HG02884 (cell line): ENCODE data around the gene MEGF9.
"Not testable (repeated sequence)": the region's sequence is repeated elsewhere in the genome, so short reads cannot be mapped to it uniquely, and the experiment has no call there.

Experiments used
- ATAC-seq: cut with Tn5 transposase; IDR thresholded peaks from one replicate; pipeline ENCODE4 v1.9.1; 2021; ENCODE audit warnings: mild to moderate bottlenecking, moderate library complexity; ENCODE audit not compliant: unreplicated experiment

Gene MEGF9

DNA sequence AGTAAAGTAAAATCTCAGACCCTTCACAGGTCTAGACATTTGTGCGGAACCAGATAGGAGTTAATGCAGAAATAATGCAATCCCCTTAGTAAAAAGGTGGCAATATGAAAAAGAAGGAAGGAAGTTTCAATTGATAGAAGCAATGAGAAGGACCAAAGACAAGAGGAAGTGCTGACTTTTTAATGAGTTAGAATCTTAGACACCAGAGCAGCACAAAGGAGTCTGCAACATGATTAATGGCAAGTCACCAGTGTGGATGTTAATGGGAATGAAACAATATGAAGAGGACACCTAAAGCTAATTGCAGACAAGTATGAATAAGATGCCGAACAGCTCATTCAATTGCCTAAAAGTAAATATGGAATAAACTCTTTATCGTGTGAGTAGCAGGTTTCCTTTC lies 50.9 kb downstream of the MEGF9 start:
- ATAC-seq: no peak

DNA sequence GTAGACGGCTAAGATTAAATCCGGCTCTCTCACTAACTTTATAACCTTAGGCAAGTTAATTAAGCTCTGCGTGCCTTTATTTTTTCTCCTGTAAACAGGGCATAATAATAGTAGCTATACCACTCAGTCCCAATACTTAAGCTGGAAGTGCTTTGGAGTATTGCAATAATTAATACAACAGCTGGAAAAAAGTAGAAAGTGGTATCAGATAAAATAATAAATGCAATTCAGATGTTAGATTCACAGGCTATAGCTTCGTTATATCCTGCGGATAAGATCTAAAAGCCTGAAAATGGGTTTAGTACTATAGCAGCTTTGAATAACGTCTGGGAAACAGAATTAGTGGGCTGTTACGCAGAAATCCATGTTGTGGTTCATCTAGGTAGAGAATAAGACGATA lies 51.8 kb downstream of the MEGF9 start:
- ATAC-seq: no peak

DNA sequence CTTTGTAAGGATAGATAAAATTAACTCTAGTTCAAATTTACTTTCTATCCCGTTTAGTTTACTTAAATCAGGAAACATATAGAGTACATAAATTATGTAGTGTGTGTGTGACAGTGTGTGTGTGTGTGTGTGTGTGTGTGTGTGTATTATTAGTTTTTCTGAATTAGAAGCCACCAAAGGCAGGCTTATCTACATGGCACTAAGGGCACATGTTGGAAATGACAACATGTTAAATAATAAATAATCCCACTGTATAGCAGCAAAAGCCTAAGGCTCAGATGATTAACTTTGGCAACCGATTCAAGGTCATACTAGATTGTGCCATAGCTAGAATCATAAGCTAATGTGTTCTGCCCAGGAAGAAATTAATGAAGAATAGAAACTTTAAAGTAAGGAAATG lies 54.6 kb downstream of the MEGF9 start:
- no peak for ATAC-seq

DNA sequence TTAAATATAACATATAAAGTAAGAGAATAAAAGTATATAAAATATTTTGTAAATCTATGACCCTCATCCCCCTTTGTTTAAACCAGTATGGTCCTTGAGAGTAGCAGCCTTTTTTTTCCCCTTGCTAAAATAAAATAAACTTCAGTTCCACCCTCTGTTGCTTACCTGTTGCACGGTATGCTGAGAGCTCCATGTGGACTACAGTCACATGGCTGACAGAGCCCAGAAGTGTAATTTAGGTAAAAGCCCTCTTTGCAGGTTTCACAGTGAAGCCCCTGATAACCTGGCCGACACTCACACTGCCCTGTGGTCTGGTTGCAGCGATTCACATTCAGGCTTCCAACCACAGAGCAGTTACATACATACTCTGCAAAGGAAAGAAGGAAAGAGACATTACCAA lies 55.1 kb downstream of the MEGF9 start:
- no peak for ATAC-seq

DNA sequence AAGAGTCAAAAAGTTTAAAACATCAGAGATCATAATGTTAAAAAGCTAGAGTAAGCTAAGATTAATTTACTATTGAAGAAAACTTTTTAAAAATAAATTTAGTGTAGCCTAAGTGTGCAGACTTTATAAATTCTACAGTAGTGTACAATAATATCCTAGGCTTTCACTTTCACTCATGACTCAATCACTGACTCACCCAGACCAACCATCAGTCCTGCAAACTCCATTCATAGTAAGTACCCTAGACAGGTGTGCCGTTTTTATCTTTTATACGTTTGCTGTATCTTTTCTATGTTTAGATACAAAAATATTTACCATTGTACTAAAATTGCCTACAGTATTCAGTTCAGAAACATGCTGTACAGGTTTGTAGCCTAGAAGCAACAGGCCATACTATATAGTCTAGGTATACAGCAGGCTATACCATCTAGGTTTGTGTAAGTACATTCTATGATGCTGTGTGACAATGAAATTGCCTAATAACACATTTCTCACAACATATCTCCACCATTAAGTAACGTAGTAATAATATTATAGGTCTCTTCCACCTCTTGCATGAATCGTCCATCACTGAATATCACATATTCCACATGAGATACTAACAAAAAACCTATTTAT lies 59.2 kb downstream of the MEGF9 start:
- peak; percentile 87 for ATAC-seq

DNA sequence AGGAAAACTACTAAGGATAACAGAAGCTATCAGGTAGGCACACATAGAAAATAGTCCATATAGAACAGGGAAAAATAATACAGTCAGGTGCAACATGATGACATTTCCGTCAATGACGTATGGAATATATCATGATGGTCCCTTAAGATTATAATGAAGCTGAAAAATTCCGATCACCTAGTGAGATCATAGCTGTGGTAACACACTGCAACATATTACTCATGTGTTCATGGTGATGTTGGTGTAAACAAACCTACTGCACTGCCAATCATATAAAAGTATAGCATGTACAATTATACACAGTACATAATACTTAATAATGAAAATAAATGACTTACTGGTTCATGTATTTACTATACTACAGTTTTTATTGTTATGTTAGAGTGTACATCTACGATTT lies 60.0 kb downstream of the MEGF9 start:
- no peak for ATAC-seq

DNA sequence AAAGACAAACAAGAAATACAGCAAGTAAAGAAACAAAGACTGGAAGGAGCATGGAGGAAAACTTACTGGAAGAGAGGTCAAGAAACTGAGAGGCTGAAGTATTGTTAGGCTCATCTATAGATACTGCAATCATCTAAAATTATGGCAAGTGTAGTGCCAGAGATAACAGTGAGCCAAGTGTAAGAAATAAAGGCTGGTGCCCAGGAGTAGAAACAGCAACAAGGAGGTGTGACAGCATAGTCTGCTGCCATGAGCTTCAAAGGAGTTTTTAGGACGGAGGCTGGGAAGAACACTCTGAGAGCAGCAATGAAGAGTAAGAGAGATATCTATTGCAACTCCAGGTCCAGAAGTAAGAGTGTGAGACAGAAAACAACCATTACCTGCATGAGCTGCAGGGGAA lies 60.5 kb downstream of the MEGF9 start:
- no peak for ATAC-seq

DNA sequence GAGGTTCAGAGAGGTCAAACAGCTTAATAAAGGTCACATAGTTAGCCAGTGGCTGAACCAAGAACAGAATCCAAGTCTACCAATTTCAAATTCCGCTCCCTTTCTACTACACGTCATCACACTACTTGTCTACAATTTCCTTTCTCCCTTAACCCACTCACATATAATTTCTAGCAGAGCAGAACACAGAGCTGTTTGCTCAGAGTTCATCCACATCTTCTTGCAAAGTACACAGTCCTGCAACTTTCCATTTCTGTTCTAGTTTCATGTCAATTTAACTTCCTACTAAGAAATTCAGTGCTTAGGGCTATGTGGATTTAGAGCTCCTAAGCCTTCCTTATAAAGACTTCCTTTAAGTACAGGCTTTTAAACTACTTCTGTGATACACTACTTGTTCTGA lies 61.3 kb downstream of the MEGF9 start:
- ATAC-seq: no peak

DNA sequence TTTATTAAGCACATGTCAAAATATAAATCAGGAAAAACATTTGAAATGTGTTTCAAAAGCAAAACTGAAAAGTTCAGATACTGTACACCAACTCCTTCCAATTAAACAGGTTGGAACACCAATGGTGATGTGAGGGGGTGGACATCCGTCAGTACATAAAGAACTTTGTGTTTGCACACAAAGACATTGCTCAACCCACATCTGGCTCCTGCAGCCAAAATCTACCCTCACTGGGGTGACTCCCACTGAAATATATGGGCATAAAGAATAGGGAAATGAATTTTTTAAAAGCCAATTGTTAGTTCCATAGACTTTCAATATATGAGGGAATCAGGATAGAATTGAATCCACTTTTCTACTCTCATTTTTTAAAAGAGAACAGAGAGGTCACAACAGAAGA lies 63.9 kb downstream of the MEGF9 start:
- no peak for ATAC-seq

DNA sequence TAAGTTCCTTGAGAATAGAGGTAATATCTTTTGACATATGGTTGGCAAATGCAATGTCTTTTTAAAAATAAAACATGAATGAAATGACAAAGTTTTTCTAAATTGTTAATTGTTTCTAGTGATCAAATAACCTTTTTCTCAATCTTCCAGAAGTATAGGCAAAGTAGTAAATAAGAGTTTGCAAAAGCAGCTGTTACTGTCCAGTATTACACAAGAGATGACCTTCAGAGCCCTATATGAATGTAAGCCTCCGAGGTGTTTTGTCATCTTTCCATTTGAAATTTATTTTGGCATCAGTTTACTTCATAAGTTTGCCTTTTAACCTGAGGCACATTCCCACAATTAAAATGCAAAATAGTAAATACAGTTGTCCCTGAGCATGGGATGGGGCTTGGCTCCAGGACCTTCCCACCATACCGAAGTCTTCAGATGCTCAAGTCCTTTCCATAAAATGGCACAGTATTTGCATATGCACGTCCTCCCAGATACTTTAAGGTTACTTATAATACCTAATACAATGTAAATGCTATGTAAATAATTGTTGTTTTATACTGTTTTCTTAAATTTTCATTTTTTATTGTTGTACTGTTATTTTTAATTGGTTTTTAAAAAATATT lies 65.6 kb downstream of the MEGF9 start:
- no peak for ATAC-seq

DNA sequence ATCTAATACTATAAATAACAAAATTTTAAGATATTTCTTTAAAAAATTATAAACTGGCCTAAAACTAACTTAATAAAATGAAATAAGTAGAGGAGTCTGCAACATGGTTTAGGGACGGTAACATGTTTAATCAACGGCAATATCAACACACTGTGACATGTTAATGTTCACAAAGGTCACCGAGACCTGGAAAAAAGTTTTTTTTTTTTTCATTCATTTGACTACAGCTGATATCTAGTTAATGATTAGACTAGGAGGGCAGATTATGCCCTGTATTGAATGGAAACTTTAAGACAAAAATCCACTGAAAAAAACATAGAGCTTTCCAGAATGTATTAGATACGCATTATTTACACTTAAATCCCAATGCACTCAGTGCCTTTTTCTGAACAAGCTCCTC lies 67.3 kb downstream of the MEGF9 start:
- no peak for ATAC-seq

DNA sequence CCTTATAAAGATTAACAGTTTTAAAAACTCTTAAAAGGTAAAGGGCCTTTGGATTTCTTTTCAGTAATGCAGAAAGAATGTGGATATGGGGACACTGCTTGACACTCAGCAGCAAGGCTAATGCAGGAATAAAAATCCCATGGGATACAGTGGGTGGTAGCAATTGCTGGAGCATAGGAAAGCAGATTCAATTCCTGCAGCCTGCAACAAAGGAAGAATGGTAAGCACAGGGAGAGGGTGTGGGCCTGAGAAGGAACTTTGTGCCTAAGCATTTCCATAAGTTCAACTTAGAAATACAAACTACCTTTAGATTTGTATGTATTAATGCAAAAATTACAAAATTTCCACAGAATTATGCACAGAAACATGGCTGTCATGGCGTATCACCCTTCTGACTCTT lies 68.5 kb downstream of the MEGF9 start:
- ATAC-seq: no peak

DNA sequence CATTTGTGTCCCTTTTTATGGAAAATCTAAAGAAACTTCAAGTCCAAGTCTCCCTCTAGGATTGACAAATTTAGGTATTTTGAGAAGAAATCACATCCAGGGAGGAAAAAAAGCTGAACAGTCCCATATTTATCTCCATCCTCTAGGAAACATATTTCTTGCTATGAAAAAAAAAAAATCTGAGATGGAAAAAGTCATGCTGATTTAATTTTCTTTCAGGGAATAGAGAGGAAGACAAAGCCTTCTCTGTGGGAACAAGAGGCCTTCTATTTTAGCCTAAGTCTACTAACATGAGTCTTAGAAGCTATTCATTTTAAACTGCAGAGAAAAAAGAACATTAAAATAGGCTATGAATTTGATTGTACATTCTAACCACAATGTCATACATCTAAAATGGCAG lies 71.2 kb downstream of the MEGF9 start:
- no peak for ATAC-seq

DNA sequence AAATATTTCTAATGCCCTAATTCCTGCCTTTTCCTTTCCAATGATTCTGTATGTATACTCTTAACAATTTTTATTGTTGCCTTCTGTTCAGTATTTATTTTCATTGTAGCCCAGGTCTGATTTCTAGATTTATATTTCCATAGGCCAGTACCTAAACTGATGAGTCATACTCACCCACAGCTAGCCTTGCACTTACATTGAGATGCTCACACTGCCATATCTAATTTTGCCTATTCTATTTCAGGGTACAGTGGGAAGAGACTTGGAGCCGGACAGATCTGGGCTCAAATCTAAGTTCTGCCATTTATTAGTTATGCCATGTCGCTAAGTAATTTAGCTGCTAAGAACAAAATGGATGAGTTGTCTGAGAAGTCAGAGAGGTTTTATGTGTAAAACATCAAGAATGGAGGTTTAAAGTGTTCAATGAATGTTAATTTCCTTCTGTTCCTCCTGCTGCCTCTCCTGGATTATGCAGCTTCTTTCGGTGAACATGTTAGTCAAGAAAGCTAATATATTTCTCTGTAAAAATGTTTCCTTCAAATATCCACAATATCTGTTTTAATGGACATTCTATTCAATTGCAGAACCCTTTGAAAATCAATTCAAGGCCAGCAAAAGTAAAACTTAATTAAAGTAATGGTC lies 72.0 kb downstream of the MEGF9 start:
- no peak for ATAC-seq

DNA sequence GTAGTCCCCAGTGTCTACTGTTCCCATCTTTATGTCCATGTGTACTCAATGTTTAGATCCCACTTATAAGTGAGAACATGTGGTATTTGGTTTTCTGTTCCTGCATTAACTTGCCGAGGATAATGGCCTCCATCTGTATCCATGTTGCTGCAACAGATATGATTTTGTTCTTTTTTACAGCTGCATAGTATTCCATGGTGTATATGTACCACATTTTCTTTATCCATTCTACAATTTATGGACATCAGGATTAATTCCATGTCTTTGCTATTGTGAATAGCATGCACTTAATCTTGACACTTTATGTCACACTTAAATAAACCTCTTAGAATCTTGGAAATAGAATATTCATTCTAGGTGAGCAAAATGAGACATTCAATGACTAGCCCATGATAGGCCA lies 73.4 kb downstream of the MEGF9 start:
- not testable (repeated sequence) for ATAC-seq

DNA sequence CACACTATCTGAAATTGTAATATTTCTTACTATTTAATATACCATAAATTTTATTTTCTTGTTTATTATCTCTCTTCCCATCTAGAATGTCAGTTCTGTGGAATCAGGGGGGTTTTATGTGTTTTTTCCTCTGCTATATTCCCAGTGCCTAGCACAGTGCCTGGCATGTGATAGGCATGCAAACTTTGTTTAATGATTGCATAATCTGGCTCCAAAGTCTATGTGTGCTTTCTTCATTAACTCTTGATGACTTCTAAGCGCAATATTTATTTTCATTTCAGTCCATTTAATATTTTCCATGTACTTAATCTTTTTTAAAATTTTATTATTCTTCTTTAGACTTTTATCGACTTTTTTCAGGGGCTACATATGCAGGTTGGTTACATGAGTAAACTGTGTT lies 73.9 kb downstream of the MEGF9 start:
- no peak for ATAC-seq

DNA sequence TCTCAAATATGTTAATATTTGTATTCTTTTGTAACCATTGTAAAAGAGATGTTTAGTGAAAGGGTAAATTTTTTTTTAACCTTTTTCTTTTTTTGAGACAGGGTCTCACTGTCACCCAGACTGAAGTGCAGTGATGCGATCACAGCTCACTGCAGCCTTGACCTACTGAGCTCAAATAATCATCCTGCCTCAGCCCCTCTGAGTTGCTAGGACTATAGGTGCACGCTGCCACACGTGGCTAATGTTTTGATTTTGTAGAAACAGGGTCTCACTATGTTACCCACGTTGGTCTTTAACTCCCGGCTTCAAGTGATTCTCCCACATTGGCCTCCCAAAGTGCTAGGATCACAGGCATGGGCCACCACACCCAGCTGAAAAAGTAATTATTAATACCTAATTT lies 76.4 kb downstream of the MEGF9 start:
- ATAC-seq: no peak

DNA sequence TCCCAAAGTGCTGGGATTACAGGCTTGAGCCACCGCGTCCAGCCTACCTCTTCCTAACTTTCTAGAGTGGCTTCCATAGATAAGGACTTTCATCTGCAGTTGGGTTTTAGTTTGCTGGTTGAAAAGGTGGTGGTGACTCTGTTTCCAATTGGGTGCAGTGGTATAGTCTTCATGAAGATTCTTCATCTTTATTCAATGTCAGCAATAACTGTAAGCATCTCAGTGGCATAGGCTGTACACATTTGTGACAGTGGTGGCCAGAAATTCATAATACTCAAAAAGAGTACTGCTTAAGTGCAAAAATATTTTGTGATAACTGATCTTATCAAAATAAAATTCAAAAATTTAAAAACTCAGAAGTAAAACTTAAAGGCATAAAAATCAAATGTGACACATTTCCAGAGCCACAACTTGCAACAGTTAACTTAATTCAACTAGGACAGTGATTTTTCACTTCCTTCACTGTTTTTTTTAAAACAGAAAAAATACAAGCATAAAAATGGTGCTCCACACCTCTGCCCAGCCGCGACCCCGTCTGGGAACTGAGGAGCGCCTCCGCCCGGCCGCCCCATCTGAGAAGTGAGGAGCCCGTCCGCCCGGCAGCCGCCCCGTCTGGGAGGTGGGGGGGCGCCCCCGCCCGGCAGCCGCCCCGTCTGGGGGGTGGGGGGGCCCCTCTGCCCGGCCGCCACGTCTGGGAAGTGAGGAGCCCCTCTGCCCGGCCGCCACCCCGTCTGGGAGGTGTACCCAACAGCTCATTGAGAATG lies 77.9 kb downstream of the MEGF9 start:
- ATAC-seq: no peak

DNA sequence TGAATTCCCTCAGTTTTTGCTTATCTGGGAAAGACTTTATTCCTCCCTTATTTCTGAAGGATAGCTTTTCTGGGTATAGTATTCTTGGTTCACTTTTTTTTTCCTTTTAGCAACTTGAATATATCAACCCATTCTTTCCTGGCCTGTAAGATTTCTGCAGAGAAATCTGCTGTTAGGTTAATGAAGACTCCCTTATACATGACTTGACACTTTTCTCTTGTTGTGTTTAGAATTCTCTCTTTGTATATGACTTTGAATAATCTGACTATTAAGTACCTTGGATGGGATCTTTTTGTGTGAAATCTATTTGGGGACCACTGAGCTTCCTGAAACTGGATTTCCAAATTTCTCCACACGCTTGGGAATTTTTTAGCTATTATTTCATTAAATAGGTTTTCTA lies 79.3 kb downstream of the MEGF9 start:
- ATAC-seq: no peak

DNA sequence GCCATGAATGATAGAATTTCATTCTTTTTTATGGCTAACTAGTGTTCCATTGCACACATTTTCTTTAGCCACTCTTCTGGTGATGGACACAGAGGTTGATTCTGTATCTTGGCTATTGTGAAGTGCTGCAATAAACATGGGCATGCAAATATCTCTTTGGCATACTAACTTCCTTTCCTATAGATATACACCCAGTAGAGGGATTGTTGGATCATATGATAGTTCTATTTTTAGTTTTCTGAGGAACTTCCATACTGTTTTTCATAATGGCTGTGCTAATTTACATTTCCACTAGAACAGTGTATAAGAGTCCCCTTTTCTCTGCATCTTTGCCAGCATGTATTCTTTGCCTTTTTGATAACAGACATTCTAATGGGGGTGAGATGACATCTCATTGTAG lies 83.9 kb downstream of the MEGF9 start:
- no peak for ATAC-seq

DNA sequence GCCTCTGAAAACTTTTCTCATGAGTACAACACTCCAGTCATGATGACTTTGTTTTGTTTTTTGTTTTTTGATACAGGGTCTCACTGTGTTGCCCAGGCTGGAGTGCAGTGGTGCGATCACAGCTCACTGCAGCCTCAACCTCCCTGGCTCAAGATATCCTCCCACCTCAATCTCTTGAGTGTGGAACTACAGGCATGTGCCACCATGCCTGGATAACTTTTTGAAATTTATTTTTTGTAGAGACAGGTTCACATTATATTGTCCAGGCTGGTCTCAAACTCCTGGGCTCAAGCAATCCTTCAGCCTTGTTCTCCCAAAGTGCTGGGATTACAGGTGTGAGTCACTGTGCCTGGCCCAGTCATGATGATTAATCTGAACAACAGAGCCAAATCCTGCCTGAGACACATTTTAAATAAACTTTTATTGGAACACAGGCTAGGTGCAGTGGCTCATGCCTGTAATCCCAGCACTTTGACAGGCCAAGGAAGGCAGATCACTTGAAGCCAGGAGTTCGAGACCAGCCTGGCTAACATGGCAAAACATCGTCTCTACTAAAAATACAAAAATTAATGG lies 85.3 kb downstream of the MEGF9 start:
- not testable (repeated sequence) for ATAC-seq
